ENCODE results near the gene MACF1. TPM values are rescaled to one million over a fixed set of nuclear protein-coding genes. Genes with fewer than 3 reads are reported as not detected.

Gene MACF1
- polyA plus RNA-seq, 1 of the 3 experiments (the other 2 are of a cell fraction): 37.6 TPM

GRCh38 chr1:39269349-39269748, 64.9 kb downstream of the MACF1 start:
- no peak overlapping the region for H3K4me3 ChIP-seq (ENCODE audit: low read depth in 2 of 2, low read length in 1 of 2)
- H2AFZ ChIP-seq (ENCODE audit: low read depth): no peak overlapping the region
- no peak overlapping the region for H3K9ac ChIP-seq
- H3K79me2 ChIP-seq (ENCODE audit: insufficient read depth): peaks cover 94% of the 10 kb centered on the region
- H3K27me3 ChIP-seq (ENCODE audit: insufficient read depth): no peaks in the 10 kb centered on the region
- H3K4me2 ChIP-seq: no peak overlapping the region
- H3F3A ChIP-seq (replicated peaks; ENCODE audit: insufficient read depth): no peaks in the 10 kb centered on the region
- H3K9me3 ChIP-seq: no peaks in the 10 kb centered on the region
- DNase-seq: no peak
- TF ChIP-seq JUND (IDR thresholded peaks at IDR 0.05) (no peak), TCF12 (IDR thresholded peaks at IDR 0.05) (no peak), EP300 (IDR thresholded peaks at IDR 0.05; ENCODE audit: borderline replicate concordance in 1 of 2, low read depth in 1 of 2, low read length in 1 of 2) (no peak), TAF1 (IDR thresholded peaks at IDR 0.05; ENCODE audit: borderline replicate concordance, low read depth, low read length) (no peak), USF1 (IDR thresholded peaks at IDR 0.05; ENCODE audit: borderline replicate concordance, low read depth) (no peak), POLR2AphosphoS5 (IDR thresholded peaks at IDR 0.05; ENCODE audit: low read depth, low read length) (no peak), RAD21 (IDR thresholded peaks at IDR 0.05; ENCODE audit: low read length) (no peak)
- no peak overlapping the region for H3K27ac ChIP-seq (ENCODE audit: low read depth in 2 of 2, low read length in 1 of 2)
- ChIA-PET POLR2A (no interaction called here), CTCF (interaction anchor here (1.3 to 2.3 kb wide), 4 partner anchors 9 to 171 kb away, joined by 4 to 12 read pairs (median 6); no protein-coding TSS in a partner anchor)
- H3K4me1 ChIP-seq (ENCODE audit: control insufficient read depth in 1 of 2, insufficient read depth in 2 of 2, low read depth in 1 of 2, low read length in 1 of 2): peaks cover 10 to 12% of the 10 kb centered on the region in 2 experiments; a peak in 2 of 4 replicates
- no peaks in the 10 kb centered on the region for H3K9me2 ChIP-seq
- peaks cover 9 to 17% of the 10 kb centered on the region in 2 experiments for H3K36me3 ChIP-seq (replicated peaks in 1 of 2; ENCODE audit: control insufficient read depth in 1 of 2, insufficient read depth in 2 of 2, low read length in 1 of 2)
- peaks cover 52% of the 10 kb centered on the region for H4K20me1 ChIP-seq (ENCODE audit: insufficient read depth)
- 100% methylated on average over 2 of the region's 2 CpGs for WGBS (ENCODE audit: low lambda C conversion rate)

GRCh38 chr1:39269791-39270342, 65.4 kb downstream of the MACF1 start:
- H4K20me1 ChIP-seq (ENCODE audit: insufficient read depth): peaks cover 55% of the 10 kb centered on the region
- ChIA-PET POLR2A (no interaction called here), CTCF (interaction anchor here (1.3 to 2.3 kb wide), 4 partner anchors 10 to 171 kb away, joined by 4 to 12 read pairs (median 6); no protein-coding TSS in a partner anchor)
- no peak overlapping the region for H3K4me3 ChIP-seq (ENCODE audit: low read depth in 2 of 2, low read length in 1 of 2)
- H3K4me1 ChIP-seq (ENCODE audit: control insufficient read depth in 1 of 2, insufficient read depth in 2 of 2, low read depth in 1 of 2, low read length in 1 of 2): peaks cover 10 to 12% of the 10 kb centered on the region in 2 experiments; a peak in 2 of 4 replicates
- H3K9ac ChIP-seq: no peak overlapping the region
- DNase-seq: no peak
- no peak overlapping the region for H2AFZ ChIP-seq (ENCODE audit: low read depth)
- H3K27me3 ChIP-seq (ENCODE audit: insufficient read depth): no peaks in the 10 kb centered on the region
- WGBS (ENCODE audit: low lambda C conversion rate): 95% methylated on average over 4 of the region's 4 CpGs
- peaks cover 94% of the 10 kb centered on the region for H3K79me2 ChIP-seq (ENCODE audit: insufficient read depth)
- H3K27ac ChIP-seq (ENCODE audit: low read depth in 2 of 2, low read length in 1 of 2): no peak overlapping the region
- H3K9me2 ChIP-seq: no peaks in the 10 kb centered on the region
- TF ChIP-seq RFX5 (IDR thresholded peaks at IDR 0.05; ENCODE audit: low read length): no peak
- no peak for TF ChIP-seq NFIC (IDR thresholded peaks at IDR 0.05; ENCODE audit: borderline replicate concordance)
- TF ChIP-seq ZBTB33 (IDR thresholded peaks at IDR 0.05; ENCODE audit: borderline replicate concordance, low read depth): no peak
- no peak for TF ChIP-seq GATA2 (CRISPR knock-in tag; IDR thresholded peaks at IDR 0.05)
- no peak for TF ChIP-seq TCF12 (IDR thresholded peaks at IDR 0.05)
- TF ChIP-seq MXI1 (IDR thresholded peaks at IDR 0.05; ENCODE audit: low read depth, low read length): no peak
- TF ChIP-seq SMC3 (IDR thresholded peaks at IDR 0.05; ENCODE audit: low read depth, low read length): no peak
- TF ChIP-seq IRF3 (IDR thresholded peaks at IDR 0.05; ENCODE audit: low read depth, low read length): no peak
- TF ChIP-seq RXRA (IDR thresholded peaks at IDR 0.05; ENCODE audit: borderline replicate concordance, low read depth): no peak
- no peak for TF ChIP-seq MEF2A (IDR thresholded peaks at IDR 0.05; ENCODE audit: borderline replicate concordance, low read depth)
- TF ChIP-seq REST (IDR thresholded peaks at IDR 0.05; ENCODE audit: low read depth, low read length): no peak
- no peaks in the 10 kb centered on the region for H3F3A ChIP-seq (replicated peaks; ENCODE audit: insufficient read depth)
- peaks cover 9 to 17% of the 10 kb centered on the region in 2 experiments for H3K36me3 ChIP-seq (replicated peaks in 1 of 2; ENCODE audit: control insufficient read depth in 1 of 2, insufficient read depth in 2 of 2, low read length in 1 of 2)
- no peak overlapping the region for H3K4me2 ChIP-seq
- no peaks in the 10 kb centered on the region for H3K9me3 ChIP-seq

Data from SK-N-SH (cell line).